GM04504 (cell line): Measurements from ENCODE around the gene FEN1.

Experiments
- DNase-seq: peaks from one replicate; pipeline ENCODE4 v3.0.0-alpha.2; 2012; ENCODE audit warnings: low read depth

FEN1 gene

DNA sequence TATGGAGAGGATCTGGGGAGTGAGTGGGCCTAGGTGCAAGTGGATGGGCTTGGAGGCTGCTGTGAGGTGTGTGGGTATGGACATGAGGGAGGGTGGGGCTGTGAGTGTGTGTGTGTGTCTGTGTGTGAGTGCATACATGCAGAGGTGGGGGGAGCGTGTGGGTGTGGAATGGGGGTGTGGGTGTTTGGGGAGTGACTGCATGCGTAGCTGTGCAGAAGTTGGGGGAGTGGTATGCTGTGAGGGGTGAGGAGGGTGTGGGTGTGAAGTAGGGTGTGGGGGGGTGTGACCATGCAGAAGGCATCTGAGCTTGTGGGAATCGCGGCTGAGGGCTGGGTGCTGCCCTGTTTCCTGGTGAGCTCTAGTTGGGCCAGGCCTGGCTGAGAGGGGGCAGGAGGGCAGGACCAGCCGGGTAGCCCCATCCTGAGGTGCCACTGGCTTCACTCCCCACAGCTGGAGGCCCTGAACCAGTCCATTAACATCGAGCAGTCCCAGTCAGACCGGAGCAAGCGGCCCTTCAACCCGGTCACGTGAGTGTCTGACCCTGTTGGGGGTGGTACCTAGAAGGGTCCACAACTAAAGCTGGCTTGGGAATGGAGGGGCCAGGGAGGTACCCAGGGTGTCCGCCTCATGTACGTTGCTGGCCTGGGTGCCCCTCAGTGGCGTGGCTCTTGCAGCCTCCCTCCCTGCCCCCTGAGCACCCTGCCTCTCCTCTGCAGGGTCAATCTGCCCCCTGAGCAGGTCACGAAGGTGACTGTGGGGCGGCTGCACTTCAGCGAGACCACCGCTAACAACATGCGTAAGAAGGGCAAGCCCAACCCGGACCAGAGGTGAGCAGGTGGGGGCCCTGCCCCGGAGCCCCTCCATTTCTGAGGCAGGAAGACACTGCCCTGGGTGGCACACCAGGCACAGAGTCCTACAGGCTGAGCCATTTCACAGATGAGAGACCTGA, 16.8 kb upstream of the FEN1 start:
- DNase-seq: no peak

- DNase-seq: no peak
Measured at GRCh38 chr11:61776561-61777075, 16.1 kb upstream of the FEN1 start.

DNA sequence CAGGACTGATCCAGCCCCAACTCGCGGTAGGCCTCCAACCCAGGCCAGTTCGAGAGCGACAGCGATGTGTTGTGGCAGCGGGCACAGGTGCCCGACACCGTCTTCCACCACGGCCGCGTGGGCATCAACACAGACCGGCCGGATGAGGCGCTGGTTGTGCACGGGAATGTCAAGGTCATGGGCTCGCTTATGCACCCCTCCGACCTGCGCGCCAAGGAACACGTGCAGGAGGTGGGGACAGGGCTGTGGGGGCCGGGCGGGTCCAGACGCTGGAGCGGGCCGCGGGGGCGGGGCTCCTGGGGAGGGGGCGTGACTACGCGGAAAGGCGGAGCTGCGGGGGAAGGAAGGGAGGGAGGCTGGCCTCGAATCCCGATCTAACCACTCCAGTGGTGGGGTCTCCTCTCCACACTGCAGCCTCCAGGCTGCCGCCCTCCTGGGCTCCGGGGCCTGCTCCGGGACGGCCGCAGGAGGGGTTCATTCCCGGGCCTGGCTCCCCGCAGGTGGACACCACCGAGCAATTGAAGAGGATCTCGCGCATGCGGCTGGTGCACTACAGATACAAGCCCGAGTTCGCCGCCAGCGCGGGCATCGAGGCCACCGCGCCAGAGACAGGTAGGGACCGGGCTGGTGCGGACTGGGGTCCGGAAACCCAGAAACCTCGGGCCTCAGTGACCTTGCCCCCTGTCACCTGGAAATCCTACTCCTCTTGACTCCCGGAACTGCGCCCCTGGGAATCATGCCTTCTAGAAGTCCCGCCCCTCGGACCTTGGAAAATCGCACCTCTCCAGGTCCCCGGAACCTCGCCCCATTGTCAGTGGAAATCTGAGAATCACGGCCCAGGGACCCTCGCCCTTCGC, 15.2 kb upstream of the FEN1 start:
- no peak for DNase-seq

DNA sequence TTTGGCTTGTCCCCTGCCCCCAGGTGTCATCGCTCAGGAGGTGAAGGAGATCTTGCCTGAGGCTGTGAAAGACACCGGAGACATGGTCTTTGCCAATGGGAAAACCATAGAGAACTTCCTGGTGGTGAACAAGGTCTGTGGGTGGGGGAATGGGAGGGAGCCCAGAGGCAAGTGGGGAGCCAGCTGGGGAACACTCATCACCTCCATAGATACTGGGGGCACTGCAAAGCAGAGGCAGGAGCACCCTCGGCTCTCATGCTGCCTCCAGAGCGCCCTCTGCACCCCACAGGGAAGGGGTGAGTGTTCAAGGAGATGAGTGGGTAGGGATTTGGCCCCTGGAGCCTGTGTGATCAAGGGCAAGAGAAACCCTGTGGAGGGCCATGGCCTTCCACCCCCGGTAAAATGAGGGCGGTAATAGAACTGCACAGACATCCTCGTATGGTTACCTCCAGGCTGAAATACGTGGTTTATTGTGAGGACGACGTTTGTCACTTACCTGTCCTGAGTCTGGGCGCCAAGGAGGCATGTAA, 14.3 kb upstream of the FEN1 start:
- no peak for DNase-seq

DNA sequence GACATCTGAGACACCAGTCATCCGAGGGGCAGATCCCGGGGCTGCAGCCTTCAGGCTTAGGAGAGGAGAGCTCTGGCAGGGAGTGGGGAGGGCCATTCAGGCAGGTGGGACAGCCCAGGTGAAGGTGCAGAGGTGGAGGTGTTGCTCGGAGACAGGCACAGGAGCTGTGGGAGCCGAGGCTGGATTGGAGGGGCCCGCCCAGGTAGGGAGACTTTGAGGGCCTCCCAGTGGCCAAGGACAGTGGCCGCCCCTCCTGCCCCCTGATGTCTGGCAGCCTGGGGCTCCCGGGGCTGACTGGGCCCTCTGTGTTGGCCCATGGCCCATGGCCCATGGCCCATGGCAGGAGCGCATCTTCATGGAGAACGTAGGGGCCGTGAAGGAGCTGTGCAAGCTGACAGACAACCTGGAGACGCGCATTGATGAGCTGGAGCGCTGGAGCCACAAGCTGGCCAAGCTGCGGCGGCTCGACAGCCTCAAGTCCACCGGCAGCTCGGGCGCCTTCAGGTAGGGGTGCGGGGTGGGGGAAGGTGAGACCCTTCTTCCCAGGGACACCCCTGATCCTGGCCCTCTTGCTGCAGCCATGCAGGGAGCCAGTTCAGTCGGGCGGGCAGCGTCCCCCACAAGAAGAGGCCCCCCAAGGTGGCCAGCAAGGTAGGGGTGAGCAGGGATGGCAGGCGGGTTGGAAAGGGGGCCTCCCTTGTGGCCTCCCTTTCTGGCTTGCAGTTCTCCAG, 13.6 kb upstream of the FEN1 start:
- DNase-seq: no peak

GRCh38 chr11:61779666-61780525, 12.8 kb upstream of the FEN1 start:
- no peak for DNase-seq

GRCh38 chr11:61780581-61781162, 12.0 kb upstream of the FEN1 start:
- no peak for DNase-seq

- no peak for DNase-seq
Measured at GRCh38 chr11:61781585-61781984, 11.1 kb upstream of the FEN1 start.

DNA sequence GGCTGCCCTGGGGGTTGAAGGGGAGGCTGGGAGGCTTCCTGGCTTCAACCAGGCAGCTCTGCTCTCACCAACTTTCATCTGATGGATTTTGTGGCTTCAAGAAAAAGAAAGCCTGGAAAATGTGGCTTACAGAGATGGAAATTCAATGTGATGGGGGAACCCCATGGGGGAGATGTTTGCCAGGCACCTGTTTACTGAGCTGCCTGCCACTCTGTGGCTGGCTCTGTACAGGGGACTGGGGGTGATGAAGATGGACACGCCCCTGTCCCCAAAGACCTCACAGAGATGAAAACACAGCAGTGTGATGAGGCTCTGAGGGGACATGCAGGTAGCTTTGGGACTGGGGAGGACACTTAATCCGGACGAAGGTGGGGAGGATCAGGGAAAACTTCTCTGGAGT, 10.4 kb upstream of the FEN1 start:
- DNase-seq: no peak

GRCh38 chr11:61782841-61783240, 9.9 kb upstream of the FEN1 start:
- DNase-seq: no peak

GRCh38 chr11:61783717-61784505, 8.8 kb upstream of the FEN1 start:
- DNase-seq: no peak

GRCh38 chr11:61784506-61784805, 8.3 kb upstream of the FEN1 start:
- DNase-seq: no peak

GRCh38 chr11:61785837-61786402, 6.8 kb upstream of the FEN1 start:
- no peak for DNase-seq

- no peak for DNase-seq
Measured at GRCh38 chr11:61787928-61788491, 4.7 kb upstream of the FEN1 start.

- peak; percentile 69 for DNase-seq
Measured at GRCh38 chr11:61791737-61792309, 888 bp upstream of the FEN1 start.

DNA sequence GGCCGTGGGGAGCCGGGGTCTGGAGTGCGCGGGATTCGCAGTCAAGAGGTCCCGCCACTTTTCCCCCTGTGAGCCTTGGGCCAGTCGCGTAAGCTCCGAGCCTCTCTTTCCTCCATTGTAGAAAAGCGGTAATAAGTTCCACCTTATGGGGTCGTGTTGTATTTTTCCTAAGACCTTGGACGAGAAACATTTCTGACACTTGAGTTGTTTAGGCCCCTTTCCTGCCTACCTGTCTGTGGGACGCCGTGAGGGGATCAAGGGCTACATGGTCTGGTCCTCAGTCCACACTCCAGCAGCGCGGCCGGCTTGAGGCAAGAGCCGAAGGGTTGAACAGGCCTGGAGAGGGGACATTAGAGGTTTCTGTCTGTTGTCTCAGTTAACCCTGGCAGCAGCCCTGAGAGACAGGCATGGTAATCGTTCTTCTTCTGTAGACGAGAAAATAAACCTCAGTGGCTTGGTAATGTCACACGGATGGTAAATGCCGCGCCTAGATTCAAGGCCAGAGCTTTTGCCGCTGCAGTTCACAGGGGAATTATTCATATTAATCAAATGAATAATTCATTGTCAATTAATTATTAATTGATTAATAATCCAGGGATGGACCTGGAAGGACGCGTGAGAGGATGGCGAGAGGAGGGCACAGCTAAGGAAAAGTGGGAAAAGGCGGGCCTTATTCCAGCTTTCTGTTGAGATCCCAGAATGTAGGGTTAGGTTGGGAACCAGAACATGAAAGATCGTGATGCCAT, 545 bp downstream of the FEN1 start:
- DNase-seq: no peak

DNA sequence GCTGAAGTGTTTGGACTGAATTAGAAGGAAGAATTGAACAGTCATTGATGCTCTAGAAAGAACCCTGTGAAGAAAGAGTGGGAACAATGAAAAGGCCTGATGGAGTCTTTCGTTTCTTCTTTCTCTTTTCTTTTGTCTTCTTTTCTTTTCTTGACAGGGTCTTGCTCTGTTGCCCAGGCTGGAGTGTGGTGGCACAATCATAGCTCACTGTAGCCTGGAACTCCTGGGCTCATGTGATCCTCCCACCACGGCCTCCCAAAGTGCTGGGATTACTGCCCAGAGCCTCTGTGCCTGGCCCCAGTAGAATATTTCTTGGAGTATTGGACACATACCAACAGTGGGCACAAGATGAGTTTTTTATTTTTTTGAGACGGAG, 1.1 kb downstream of the FEN1 start:
- DNase-seq: no peak

DNA sequence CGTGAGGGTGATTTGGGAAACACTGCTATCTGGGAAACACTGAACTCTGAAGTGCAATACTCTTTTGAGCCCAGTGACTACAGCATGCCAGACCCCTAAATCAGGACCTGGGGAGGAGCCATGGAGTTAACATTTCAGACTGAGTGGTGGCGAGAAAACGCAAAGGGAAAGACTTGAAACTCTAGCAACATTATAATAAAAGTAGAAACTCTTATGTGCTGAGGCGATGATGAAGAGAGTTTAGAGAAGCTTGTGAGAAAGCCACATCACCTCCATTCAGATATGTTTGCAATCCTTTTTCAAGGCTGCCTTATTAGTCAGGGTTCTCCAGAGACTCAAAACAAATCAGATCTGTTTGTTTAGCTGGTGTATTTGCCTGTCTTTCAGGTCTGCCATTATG, 1.9 kb downstream of the FEN1 start:
- no peak for DNase-seq
